IMR-90 (cell line): Measurements from ENCODE around the gene PRPSAP1. TPM values are rescaled to one million over a fixed set of nuclear protein-coding genes. Genes with fewer than 3 reads are reported as not detected.

Experiments used
- ATAC-seq: fragments of 200-7000 bp; cut with Tn5 transposase; 2 replicates; pipeline ENCODE4 v1.9.1; 2020; ENCODE audit warnings: low read depth, mild to moderate bottlenecking, moderate library complexity
- BruUV-seq: library from RNA; stranded (reverse); fragments of 400-500 nt; replicated peaks from 2 replicates; lab custom pipeline; 2021; lab: Mats Ljungman, UMichigan
- CTCF ChIA-PET: fragments of 300-600 bp; formaldehyde crosslinking; extraction: SDS; loops from one replicate; lab custom pipeline; 2021; ENCODE audit warnings: antibody characterized with exemption; lab: Yijun Ruan, JAX
- POLR2A ChIA-PET: fragments of 300-600 bp; sonication (Branson Sonifier 250); formaldehyde crosslinking; loops from one replicate; lab custom pipeline; 2022; ENCODE audit warnings: antibody characterized with exemption; ENCODE audit not compliant: unreplicated experiment; lab: Charles Lee
- DNase-seq: peaks from one replicate; pipeline ENCODE4 v3.0.0; 2013
- H2AFZ ChIP-seq: replicated peaks from 2 replicates; pipeline ENCODE3; 2013; ENCODE audit warnings: low read length, mild to moderate bottlenecking; ENCODE audit not compliant: poor library complexity
- H2AK5ac ChIP-seq: 2 replicates; pipeline ENCODE4 v1.6.1; 2013; ENCODE audit warnings: low read depth, low read length, inconsistent platforms
- H2AK9ac ChIP-seq: replicated peaks from 2 replicates; pipeline ENCODE3; 2013; ENCODE audit warnings: mild to moderate bottlenecking, low read depth, low read length, moderate library complexity; ENCODE audit not compliant: poor library complexity
- H2BK120ac ChIP-seq: 2 replicates; pipeline ENCODE4 v1.6.1; 2013; ENCODE audit warnings: low read depth, low read length, inconsistent platforms
- H2BK15ac ChIP-seq: 3 replicates; pipeline ENCODE4 v1.6.1; 2013; ENCODE audit warnings: low read depth, low read length, inconsistent platforms
- H2BK20ac ChIP-seq: 2 replicates; pipeline ENCODE4 v1.6.1; 2013; ENCODE audit warnings: low read depth, mild to moderate bottlenecking, inconsistent platforms, low read length, moderate library complexity
- H2BK5ac ChIP-seq: 2 replicates; pipeline ENCODE4 v1.6.1; 2013; ENCODE audit warnings: mild to moderate bottlenecking, low read depth, low read length, inconsistent platforms; ENCODE audit not compliant: poor library complexity, severe bottlenecking
- H3K14ac ChIP-seq: replicated peaks from 2 replicates; pipeline ENCODE4 v1.6.1; 2013; ENCODE audit warnings: low read depth, low read length, inconsistent platforms
- H3K18ac ChIP-seq: 2 replicates; pipeline ENCODE4 v1.6.1; 2013; ENCODE audit warnings: low read depth, low read length, control low read depth
- H3K23ac ChIP-seq: 2 replicates; pipeline ENCODE4 v1.6.1; 2013; ENCODE audit warnings: low read depth, low read length, inconsistent platforms
- H3K27ac ChIP-seq: 2 replicates; pipeline ENCODE4 v1.5.1; 2013; ENCODE audit warnings: mild to moderate bottlenecking, control low read depth, low read length; ENCODE audit not compliant: insufficient read depth
- H3K27me3 ChIP-seq: 2 replicates; pipeline ENCODE4 v1.6.1; 2013; ENCODE audit warnings: low read length; ENCODE audit not compliant: control insufficient read depth, insufficient read depth
- H3K36me3 ChIP-seq: 2 replicates; pipeline ENCODE4 v1.6.1; 2013; ENCODE audit warnings: low read length, mixed read lengths; ENCODE audit not compliant: control insufficient read depth, insufficient read depth
- H3K4ac ChIP-seq: 2 replicates; pipeline ENCODE4 v1.6.1; 2013; ENCODE audit warnings: low read depth, low read length, inconsistent platforms
- H3K4me1 ChIP-seq: 2 replicates; pipeline ENCODE4 v1.6.1; 2013; ENCODE audit warnings: low read length, mixed read lengths; ENCODE audit not compliant: control insufficient read depth, insufficient read depth
- H3K4me2 ChIP-seq: 2 replicates; pipeline ENCODE4 v1.6.1; 2013; ENCODE audit warnings: low read depth, mild to moderate bottlenecking, control low read depth, low read length, moderate library complexity
- H3K4me3 ChIP-seq: 2 replicates; pipeline ENCODE4 v1.5.1; 2013; ENCODE audit warnings: low read depth, mild to moderate bottlenecking, control low read depth, low read length, moderate library complexity; ENCODE audit not compliant: insufficient read depth
- H3K56ac ChIP-seq: 2 replicates; pipeline ENCODE4 v1.6.1; 2013; ENCODE audit warnings: low read length, inconsistent platforms; ENCODE audit not compliant: insufficient read depth; ENCODE audit errors: extremely low read depth
- H3K79me1 ChIP-seq, 2 experiments: 2 replicates each; pipeline ENCODE4 v1.6.1; 2013; ENCODE audit warnings: low read length in 2 of 2, inconsistent platforms in 1 of 2, low read depth in 1 of 2
- H3K9ac ChIP-seq: 2 replicates; pipeline ENCODE4 v1.6.1; 2013; ENCODE audit warnings: low read depth, low read length, control low read depth
- H3K9me1 ChIP-seq: 2 replicates; pipeline ENCODE4 v1.6.1; 2013; ENCODE audit warnings: low read length, inconsistent platforms; ENCODE audit not compliant: insufficient read depth
- H3K9me3 ChIP-seq: 2 replicates; pipeline ENCODE4 v1.6.1; 2013; ENCODE audit warnings: low read length; ENCODE audit not compliant: control insufficient read depth, insufficient read depth
- H4K20me1 ChIP-seq: 2 replicates; pipeline ENCODE4 v1.6.1; 2013; ENCODE audit warnings: low read length, inconsistent platforms; ENCODE audit not compliant: insufficient read depth
- H4K5ac ChIP-seq: 2 replicates; pipeline ENCODE4 v1.6.1; 2013; ENCODE audit warnings: mild to moderate bottlenecking, low read depth, low read length, control low read depth
- H4K8ac ChIP-seq, 2 experiments: 2 replicates each; pipeline ENCODE4 v1.6.1; 2013; ENCODE audit warnings: low read depth in 2 of 2, low read length in 2 of 2, control low read depth in 1 of 2, inconsistent platforms in 1 of 2
- H4K91ac ChIP-seq: 2 replicates; pipeline ENCODE4 v1.6.1; 2013; ENCODE audit warnings: low read depth, low read length, inconsistent platforms; ENCODE audit not compliant: insufficient read depth
- BHLHE40 ChIP-seq: fragments of 150-350 bp; IDR thresholded peaks from 2 replicates; pipeline ENCODE4 v1.6.1; 2016; ENCODE audit warnings: mild to moderate bottlenecking, low read depth, low read length
- CHD1 ChIP-seq: IDR thresholded peaks from 2 replicates; pipeline ENCODE4 v1.6.1; 2012; ENCODE audit warnings: low read depth, low read length, improper control_type of control experiment
- MAZ ChIP-seq: IDR thresholded peaks from 2 replicates; pipeline ENCODE4 v1.6.1; 2012; ENCODE audit warnings: low read depth, mild to moderate bottlenecking, low read length, improper control_type of control experiment, moderate library complexity, borderline replicate concordance
- MXI1 ChIP-seq: IDR thresholded peaks from 2 replicates; pipeline ENCODE4 v1.6.1; 2012; ENCODE audit warnings: low read depth, mild to moderate bottlenecking, low read length, moderate library complexity, borderline replicate concordance
- NFE2L2 ChIP-seq: fragments of 150-350 bp; IDR thresholded peaks from 2 replicates; pipeline ENCODE4 v1.6.1; 2016; ENCODE audit warnings: low read depth, mild to moderate bottlenecking, low read length
- POLR2A ChIP-seq: IDR thresholded peaks from 2 replicates; pipeline ENCODE4 v1.6.1; 2012; ENCODE audit warnings: mild to moderate bottlenecking, low read depth, low read length
- RAD21 ChIP-seq: IDR thresholded peaks from 2 replicates; pipeline ENCODE4 v1.6.1; 2012; ENCODE audit warnings: low read length, improper control_type of control experiment
- SMC3 ChIP-seq: fragments of 150-350 bp; IDR thresholded peaks from 2 replicates; pipeline ENCODE4 v1.6.1; 2016; ENCODE audit warnings: low read depth, mild to moderate bottlenecking, antibody characterized with exemption, low read length, moderate library complexity
- WGBS, 2 experiments: methylation state at CpG; one replicate each; pipeline versions ENCODE4 v1.1.5 to v1.1.7; 2013; ENCODE audit warnings: missing lambda C conversion rate in 2 of 2; ENCODE audit not compliant: insufficient read length in 1 of 2; ENCODE audit errors: extremely low coverage in 2 of 2; 5-methylcytosine and 5-hydroxymethylcytosine counted together
- dilution Hi-C: fragments of 300-500 bp; cut with HindIII; formaldehyde crosslinking; loops from one replicate; pipeline ENCODE4 v1.14.3; 2018; ENCODE audit warnings: low sequenced_read_pairs; ENCODE audit not compliant: unreplicated experiment
- in situ Hi-C: fragments of 300-500 bp; cut with MboI; formaldehyde crosslinking; loops from 3 replicates; pipeline ENCODE4 v1.14.3; 2019; ENCODE audit warnings: low sequenced_read_pairs, inconsistent platforms, mixed read lengths
- intact Hi-C: fragments of 100-400 bp; cut with micrococcal nuclease; formaldehyde crosslinking; loops from 2 replicates; pipeline ENCODE4 v1.10.0; 2022
- polyA plus RNA-seq, 3 experiments: library from polyadenylated mRNA; depleted of rRNA; stranded (reverse); fragments of >200 nt; gene quantifications; 2 replicates each; pipeline ENCODE4 v1.2.3, GENCODE V29; 2012; ENCODE audit warnings: low replicate concordance in 1 of 3
- total RNA-seq: library from RNA; depleted of rRNA; stranded (reverse); fragments of >200 nt; gene quantifications from 2 replicates; pipeline ENCODE4 v1.2.3, GENCODE V29; 2012
- TF ChIP-seq, protein P1 (sequence below): fragments of 150-350 bp; IDR thresholded peaks from 2 replicates; pipeline ENCODE4 v1.6.1; 2016; ENCODE audit warnings: low read depth, mild to moderate bottlenecking, low read length, moderate library complexity, borderline replicate concordance
- TF ChIP-seq, protein P2 (sequence below): fragments of 150-350 bp; IDR thresholded peaks from 2 replicates; pipeline ENCODE4 v1.6.1; 2017; ENCODE audit warnings: mild to moderate bottlenecking, antibody characterized with exemption, low read length, low read depth

PRPSAP1 gene
- total and polyA plus RNA-seq, 2 of the 4 experiments (the other 2 are of a cell fraction): 34.4 to 48.6 TPM

DNA sequence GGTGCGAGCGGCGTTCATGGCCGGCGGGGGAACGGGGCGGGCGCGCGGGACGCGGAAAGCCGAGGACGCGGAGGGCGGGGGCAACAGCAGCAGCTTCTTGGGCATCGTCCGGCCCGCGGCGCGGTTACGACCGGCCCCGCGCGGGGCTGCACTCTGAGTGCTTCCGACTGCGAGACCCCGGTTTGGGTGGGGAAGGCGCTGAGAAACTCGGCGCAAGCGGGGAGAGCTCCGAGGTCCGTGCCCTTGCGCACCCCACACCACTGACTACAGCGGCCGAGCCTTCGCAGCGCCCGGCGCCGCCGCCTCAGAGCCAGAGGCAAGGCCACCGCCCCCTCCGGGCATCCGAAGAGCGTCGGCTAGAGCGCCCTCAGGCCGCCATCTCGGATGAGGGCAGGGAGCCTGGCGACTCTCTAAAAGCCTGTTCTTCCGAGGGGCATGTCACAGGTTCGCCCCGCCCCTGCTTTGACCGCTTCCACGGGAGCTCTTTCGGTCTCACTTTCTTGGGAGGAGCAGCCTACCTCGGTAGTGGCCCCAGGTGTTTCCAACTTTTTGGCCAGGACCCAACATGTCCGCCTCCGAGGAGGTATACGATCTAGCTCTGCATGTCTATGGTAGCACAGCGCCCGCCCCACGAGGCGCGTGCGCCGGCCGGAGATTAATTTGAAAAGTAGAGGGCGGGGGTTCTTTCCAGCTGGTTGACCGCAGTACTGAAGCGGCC lies at the start of gene PRPSAP1 (continued):
- TF ChIP-seq, protein P1, sequence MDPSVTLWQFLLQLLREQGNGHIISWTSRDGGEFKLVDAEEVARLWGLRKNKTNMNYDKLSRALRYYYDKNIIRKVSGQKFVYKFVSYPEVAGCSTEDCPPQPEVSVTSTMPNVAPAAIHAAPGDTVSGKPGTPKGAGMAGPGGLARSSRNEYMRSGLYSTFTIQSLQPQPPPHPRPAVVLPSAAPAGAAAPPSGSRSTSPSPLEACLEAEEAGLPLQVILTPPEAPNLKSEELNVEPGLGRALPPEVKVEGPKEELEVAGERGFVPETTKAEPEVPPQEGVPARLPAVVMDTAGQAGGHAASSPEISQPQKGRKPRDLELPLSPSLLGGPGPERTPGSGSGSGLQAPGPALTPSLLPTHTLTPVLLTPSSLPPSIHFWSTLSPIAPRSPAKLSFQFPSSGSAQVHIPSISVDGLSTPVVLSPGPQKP: no peak
- no peak; the same call in 1 of the 2 replicates for TF ChIP-seq BHLHE40

DNA sequence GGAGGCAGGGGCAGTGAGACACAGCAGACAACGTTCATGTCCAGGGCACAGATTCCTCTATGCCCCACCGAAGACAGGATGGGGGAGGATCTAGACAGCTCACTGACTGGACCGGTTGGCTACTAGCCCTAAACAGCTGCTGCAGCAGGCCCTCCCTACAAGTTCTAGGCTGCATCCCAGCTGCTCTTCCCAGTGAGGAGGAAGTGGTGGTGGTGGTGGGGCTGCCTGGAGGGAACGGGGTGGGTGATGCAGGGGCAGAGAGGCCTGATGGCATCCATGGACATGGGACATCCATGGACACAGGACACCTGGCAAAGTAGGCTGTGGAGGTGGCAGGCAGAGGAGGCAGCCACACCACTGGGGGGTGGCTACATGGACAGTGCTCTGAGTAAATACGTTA lies 49.0 kb upstream of the PRPSAP1 start:
- H3K9ac ChIP-seq: no peak overlapping the region
- no peak for DNase-seq
- no peak overlapping the region for H4K8ac ChIP-seq
- H3K9me3 ChIP-seq: no peaks in the 10 kb centered on the region
- peaks cover 17 to 44% of the 10 kb centered on the region in 2 experiments; a peak in 3 of 4 replicates for H3K79me1 ChIP-seq
- H4K20me1 ChIP-seq: peaks cover 28% of the 10 kb centered on the region
- in situ Hi-C loops: loop anchor here (5.0 to 10.0 kb wide), 2 partner anchors 55 to 102 kb away; partner anchors contain the start of gene RHBDF2
- 96% methylated on average over 3 of the region's 5 CpGs; no CpG with 5 or more reads in 1 of the 2 experiments for WGBS, 2 experiments
- H2AFZ ChIP-seq: no peak overlapping the region
- H3K36me3 ChIP-seq: peaks cover 59% of the 10 kb centered on the region
- no peak overlapping the region for H4K91ac ChIP-seq
- H2BK5ac ChIP-seq: no peak overlapping the region
- no peak overlapping the region for H2AK9ac ChIP-seq
- ATAC-seq: no peak
- BruUV-seq: no TSS peak
- H3K27me3 ChIP-seq: no peaks in the 10 kb centered on the region
- H3K18ac ChIP-seq: no peak overlapping the region
- peaks cover 11% of the 10 kb centered on the region for H3K9me1 ChIP-seq
- H3K23ac ChIP-seq: no peak overlapping the region
- H2BK120ac ChIP-seq: no peak overlapping the region
- H3K56ac ChIP-seq: no peak overlapping the region
- dilution Hi-C loops: no loop called here
- H3K27ac ChIP-seq: no peak overlapping the region
- intact Hi-C loops: no loop called here
- peaks cover 7% of the 10 kb centered on the region; the same call in 1 of the 2 replicates for H3K4me1 ChIP-seq
- no peak overlapping the region for H2BK20ac ChIP-seq
- H3K4me2 ChIP-seq: no peak overlapping the region
- H3K4me3 ChIP-seq: no peak overlapping the region
- H3K14ac ChIP-seq: no peak overlapping the region
- H2AK5ac ChIP-seq: no peak overlapping the region
- no peak overlapping the region for H2BK15ac ChIP-seq
- no peak overlapping the region for H3K4ac ChIP-seq
- ChIA-PET CTCF (no interaction called here), POLR2A (no interaction called here)
- no peak overlapping the region for H4K5ac ChIP-seq
- TF ChIP-seq, protein P1: no peak
- no peak for TF ChIP-seq NFE2L2
- no peak for TF ChIP-seq MXI1
- TF ChIP-seq BHLHE40: no peak
- no peak for TF ChIP-seq RAD21
- TF ChIP-seq, protein P2, sequence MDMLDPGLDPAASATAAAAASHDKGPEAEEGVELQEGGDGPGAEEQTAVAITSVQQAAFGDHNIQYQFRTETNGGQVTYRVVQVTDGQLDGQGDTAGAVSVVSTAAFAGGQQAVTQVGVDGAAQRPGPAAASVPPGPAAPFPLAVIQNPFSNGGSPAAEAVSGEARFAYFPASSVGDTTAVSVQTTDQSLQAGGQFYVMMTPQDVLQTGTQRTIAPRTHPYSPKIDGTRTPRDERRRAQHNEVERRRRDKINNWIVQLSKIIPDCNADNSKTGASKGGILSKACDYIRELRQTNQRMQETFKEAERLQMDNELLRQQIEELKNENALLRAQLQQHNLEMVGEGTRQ: no peak
- no peak for TF ChIP-seq CHD1
- no peak for TF ChIP-seq POLR2A
- TF ChIP-seq MAZ: no peak
- TF ChIP-seq SMC3: no peak
